ENCODE results near the gene RAB14. TPM values are rescaled to one million over a fixed set of nuclear protein-coding genes. Genes with fewer than 3 reads are reported as not detected.

The RAB14 gene
- total RNA-seq, 1 experiment from 2014 or later = 36.0 TPM

DNA sequence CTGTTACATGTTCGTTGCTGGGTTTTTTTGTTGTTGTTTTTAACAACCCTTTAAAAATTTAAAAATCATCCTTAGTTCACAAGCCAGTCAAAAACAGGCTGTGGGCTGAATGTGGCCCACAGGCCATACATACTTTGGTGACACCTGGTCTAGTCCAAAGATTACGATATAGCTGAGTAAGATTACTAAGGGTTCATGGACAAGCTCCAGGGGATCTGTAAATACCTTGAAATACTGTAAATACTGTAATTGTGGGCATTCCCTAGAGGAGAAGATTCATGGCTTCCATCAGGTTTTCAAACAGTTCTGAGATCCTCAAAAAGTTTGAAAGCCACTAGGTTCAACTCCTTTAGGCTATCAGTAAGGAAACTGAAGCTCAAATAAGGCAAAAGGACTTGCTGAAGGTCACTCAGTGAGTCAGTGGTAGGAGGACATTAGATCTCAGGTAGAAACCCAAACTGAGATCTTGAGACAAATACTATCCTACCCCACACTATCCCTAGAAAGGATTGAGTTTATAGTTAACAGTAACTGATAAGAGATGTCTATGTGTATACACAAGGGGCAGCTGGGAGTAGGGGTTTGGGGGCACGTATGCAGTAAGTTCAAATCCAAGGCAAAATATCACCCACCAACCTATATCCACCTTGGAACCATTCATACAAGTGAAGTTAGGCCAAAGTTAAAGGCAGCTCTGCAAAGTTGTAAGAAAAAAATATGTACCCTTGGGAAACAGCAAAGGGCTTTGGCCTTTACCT is 17.8 kb downstream of the RAB14 start:
- CTCF ChIA-PET = interaction anchor here (0.9 to 1.4 kb wide), 2 partner anchors 15 to 136 kb away, joined by 3 read pairs; no protein-coding TSS in a partner anchor
- TF ChIP-seq, protein P1, sequence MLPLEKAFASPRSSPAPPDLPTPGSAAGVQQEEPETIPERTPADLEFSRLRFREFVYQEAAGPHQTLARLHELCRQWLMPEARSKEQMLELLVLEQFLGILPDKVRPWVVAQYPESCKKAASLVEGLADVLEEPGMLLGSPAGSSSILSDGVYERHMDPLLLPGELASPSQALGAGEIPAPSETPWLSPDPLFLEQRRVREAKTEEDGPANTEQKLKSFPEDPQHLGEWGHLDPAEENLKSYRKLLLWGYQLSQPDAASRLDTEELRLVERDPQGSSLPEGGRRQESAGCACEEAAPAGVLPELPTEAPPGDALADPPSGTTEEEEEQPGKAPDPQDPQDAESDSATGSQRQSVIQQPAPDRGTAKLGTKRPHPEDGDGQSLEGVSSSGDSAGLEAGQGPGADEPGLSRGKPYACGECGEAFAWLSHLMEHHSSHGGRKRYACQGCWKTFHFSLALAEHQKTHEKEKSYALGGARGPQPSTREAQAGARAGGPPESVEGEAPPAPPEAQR (CRISPR knock-in tag; IDR thresholded peaks at IDR 0.05) = no peak
- no peak for TF ChIP-seq TP53 (CRISPR knock-in tag; IDR thresholded peaks at IDR 0.05)
- DNase-seq (ENCODE audit: low spot score) (no peak), ATAC-seq (no peak)
- Mint-ChIP-seq H3K27me3 (ENCODE audit: low read depth) (no peaks in the 10 kb centered on the region), H3K27ac (no peak overlapping the region), H3K36me3 (peaks cover 21% of the 10 kb centered on the region), H3K9me3 (no peaks in the 10 kb centered on the region), H3K4me1 (no peaks in the 10 kb centered on the region), H3K4me3 (no peak overlapping the region)
- POLR2A ChIA-PET = no interaction called here

DNA sequence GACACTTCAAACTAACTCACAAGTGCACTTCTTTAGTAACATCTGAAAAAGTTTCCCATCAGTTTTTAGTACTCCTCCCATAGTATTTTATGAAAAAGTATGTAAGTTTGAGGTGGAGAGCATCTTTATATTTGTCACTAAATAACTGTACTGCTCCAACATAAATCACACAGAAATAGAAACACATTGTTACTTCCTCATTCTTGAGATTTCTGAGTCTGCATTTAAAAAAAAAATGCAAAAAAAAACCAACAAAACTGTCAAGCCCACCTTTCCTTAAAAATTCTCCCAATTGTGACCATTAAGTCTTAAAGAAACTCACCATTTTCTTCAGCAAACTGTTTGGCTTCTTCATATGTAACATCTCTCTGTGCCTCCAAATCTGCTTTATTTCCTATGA is 18.7 kb downstream of the RAB14 start:
- Mint-ChIP-seq H3K27me3 (ENCODE audit: low read depth) (no peaks in the 10 kb centered on the region), H3K4me1 (no peaks in the 10 kb centered on the region), H3K27ac (peak overlapping the region; percentile 39; the same call in 1 of the 2 replicates), H3K36me3 (peaks cover 21% of the 10 kb centered on the region), H3K9me3 (no peaks in the 10 kb centered on the region), H3K4me3 (no peak overlapping the region)
- ATAC-seq = no peak
- no peak for DNase-seq (ENCODE audit: low spot score)
- CTCF ChIA-PET = no interaction called here
- no peak for TF ChIP-seq RORB (CRISPR knock-in tag; IDR thresholded peaks at IDR 0.05)
- TF ChIP-seq ZNF232 (CRISPR knock-in tag; IDR thresholded peaks at IDR 0.05) = no peak
- TF ChIP-seq ELF4 (CRISPR knock-in tag; IDR thresholded peaks at IDR 0.05; ENCODE audit: low read depth) = no peak
- TF ChIP-seq TEAD4 (CRISPR knock-in tag; IDR thresholded peaks at IDR 0.05) = no peak
- no peak for TF ChIP-seq ZNF396 (CRISPR knock-in tag; IDR thresholded peaks at IDR 0.05; ENCODE audit: borderline replicate concordance)
- POLR2A ChIA-PET = no interaction called here

DNA sequence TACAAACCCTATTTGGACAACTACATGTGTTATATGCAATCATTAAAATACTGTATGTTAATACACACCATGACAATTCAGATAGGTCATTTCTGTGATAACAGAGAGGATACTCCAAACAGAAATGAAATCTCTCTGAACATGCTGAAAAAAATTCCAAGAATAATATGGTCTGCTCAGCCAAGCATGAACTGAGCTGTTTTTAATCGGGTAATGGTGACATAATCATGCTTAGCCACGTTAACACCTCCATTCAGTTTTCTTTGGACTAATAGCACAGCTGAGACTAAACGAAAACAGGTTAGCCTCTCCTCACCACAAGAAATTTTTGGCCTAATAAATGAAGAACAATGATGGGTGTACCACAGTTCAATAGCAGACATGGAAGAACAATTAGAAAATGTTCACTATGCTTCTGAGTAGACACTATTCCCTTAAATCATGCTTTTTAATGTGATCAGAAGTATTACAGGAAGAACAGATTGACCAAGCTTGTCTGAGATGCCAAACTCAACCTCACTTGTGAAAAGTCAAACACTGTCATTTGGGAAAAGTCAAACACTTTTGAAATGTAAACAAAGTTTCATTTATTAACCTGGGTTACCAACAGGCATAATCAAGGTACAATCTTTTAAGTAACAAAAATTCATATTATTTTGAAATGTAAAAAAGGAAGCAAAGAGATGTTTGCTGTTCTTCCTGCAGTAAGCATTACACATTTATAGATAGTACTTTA is 19.4 kb downstream of the RAB14 start:
- Mint-ChIP-seq H3K36me3 (peaks cover 21% of the 10 kb centered on the region), H3K4me3 (no peak overlapping the region), H3K4me1 (no peaks in the 10 kb centered on the region), H3K9me3 (no peaks in the 10 kb centered on the region), H3K27ac (no peak overlapping the region), H3K27me3 (ENCODE audit: low read depth) (no peaks in the 10 kb centered on the region)
- ChIA-PET POLR2A (no interaction called here), CTCF (interaction anchor here (0.6 to 0.7 kb wide), 2 partner anchors 25 to 452 kb away, joined by 3 read pairs; no protein-coding TSS in a partner anchor)
- TF ChIP-seq, protein P2, sequence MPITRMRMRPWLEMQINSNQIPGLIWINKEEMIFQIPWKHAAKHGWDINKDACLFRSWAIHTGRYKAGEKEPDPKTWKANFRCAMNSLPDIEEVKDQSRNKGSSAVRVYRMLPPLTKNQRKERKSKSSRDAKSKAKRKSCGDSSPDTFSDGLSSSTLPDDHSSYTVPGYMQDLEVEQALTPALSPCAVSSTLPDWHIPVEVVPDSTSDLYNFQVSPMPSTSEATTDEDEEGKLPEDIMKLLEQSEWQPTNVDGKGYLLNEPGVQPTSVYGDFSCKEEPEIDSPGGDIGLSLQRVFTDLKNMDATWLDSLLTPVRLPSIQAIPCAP (CRISPR knock-in tag; IDR thresholded peaks at IDR 0.05) = no peak
- TF ChIP-seq, protein P3, sequence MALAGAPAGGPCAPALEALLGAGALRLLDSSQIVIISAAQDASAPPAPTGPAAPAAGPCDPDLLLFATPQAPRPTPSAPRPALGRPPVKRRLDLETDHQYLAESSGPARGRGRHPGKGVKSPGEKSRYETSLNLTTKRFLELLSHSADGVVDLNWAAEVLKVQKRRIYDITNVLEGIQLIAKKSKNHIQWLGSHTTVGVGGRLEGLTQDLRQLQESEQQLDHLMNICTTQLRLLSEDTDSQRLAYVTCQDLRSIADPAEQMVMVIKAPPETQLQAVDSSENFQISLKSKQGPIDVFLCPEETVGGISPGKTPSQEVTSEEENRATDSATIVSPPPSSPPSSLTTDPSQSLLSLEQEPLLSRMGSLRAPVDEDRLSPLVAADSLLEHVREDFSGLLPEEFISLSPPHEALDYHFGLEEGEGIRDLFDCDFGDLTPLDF (CRISPR knock-in tag; IDR thresholded peaks at IDR 0.05) = no peak
- TF ChIP-seq ZNF219 (CRISPR knock-in tag; IDR thresholded peaks at IDR 0.05; ENCODE audit: borderline replicate concordance) (no peak), ESRRA (CRISPR knock-in tag; IDR thresholded peaks at IDR 0.05; ENCODE audit: borderline replicate concordance) (no peak)
- TF ChIP-seq, protein P4, sequence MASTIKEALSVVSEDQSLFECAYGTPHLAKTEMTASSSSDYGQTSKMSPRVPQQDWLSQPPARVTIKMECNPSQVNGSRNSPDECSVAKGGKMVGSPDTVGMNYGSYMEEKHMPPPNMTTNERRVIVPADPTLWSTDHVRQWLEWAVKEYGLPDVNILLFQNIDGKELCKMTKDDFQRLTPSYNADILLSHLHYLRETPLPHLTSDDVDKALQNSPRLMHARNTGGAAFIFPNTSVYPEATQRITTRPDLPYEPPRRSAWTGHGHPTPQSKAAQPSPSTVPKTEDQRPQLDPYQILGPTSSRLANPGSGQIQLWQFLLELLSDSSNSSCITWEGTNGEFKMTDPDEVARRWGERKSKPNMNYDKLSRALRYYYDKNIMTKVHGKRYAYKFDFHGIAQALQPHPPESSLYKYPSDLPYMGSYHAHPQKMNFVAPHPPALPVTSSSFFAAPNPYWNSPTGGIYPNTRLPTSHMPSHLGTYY (CRISPR knock-in tag; IDR thresholded peaks at IDR 0.05) = no peak
- ATAC-seq = no peak
- DNase-seq (ENCODE audit: low spot score) = no peak
